IPS DF 6.9 (cell line): ENCODE results near the gene IRS2.

ENCODE experiments used
- DNase-seq: peaks from one replicate; pipeline ENCODE4 v3.0.0-alpha.2; 2013; ENCODE audit warnings: low read depth, low spot score
- H3K27ac ChIP-seq: one replicate; pipeline ENCODE4 v1.5.1; 2013; ENCODE audit warnings: low read length, control low read depth
- H3K27me3 ChIP-seq: 2 replicates; pipeline ENCODE4 v1.6.1; 2013; ENCODE audit warnings: mild to moderate bottlenecking, low read length; ENCODE audit not compliant: control insufficient read depth, insufficient read depth
- H3K36me3 ChIP-seq: 2 replicates; pipeline ENCODE4 v1.6.1; 2013; ENCODE audit warnings: low read length; ENCODE audit not compliant: control insufficient read depth, insufficient read depth
- H3K4me1 ChIP-seq: 2 replicates; pipeline ENCODE4 v1.6.1; 2013; ENCODE audit warnings: low read length; ENCODE audit not compliant: control insufficient read depth, insufficient read depth
- H3K4me3 ChIP-seq: 2 replicates; pipeline ENCODE4 v1.5.1; 2013; ENCODE audit warnings: mild to moderate bottlenecking, low read length
- H3K9me3 ChIP-seq: 2 replicates; pipeline ENCODE4 v1.6.1; 2013; ENCODE audit warnings: low read length, inconsistent platforms; ENCODE audit not compliant: control insufficient read depth, insufficient read depth
- WGBS: extraction: QIAGEN DNeasy Blood & Tissue Kit; methylation state at CpG from one replicate; pipeline ENCODE4 v1.1.7; 2013; ENCODE audit warnings: mixed read lengths, missing lambda C conversion rate; ENCODE audit not compliant: insufficient read length, insufficient coverage; 5-methylcytosine and 5-hydroxymethylcytosine counted together

IRS2 gene

DNA sequence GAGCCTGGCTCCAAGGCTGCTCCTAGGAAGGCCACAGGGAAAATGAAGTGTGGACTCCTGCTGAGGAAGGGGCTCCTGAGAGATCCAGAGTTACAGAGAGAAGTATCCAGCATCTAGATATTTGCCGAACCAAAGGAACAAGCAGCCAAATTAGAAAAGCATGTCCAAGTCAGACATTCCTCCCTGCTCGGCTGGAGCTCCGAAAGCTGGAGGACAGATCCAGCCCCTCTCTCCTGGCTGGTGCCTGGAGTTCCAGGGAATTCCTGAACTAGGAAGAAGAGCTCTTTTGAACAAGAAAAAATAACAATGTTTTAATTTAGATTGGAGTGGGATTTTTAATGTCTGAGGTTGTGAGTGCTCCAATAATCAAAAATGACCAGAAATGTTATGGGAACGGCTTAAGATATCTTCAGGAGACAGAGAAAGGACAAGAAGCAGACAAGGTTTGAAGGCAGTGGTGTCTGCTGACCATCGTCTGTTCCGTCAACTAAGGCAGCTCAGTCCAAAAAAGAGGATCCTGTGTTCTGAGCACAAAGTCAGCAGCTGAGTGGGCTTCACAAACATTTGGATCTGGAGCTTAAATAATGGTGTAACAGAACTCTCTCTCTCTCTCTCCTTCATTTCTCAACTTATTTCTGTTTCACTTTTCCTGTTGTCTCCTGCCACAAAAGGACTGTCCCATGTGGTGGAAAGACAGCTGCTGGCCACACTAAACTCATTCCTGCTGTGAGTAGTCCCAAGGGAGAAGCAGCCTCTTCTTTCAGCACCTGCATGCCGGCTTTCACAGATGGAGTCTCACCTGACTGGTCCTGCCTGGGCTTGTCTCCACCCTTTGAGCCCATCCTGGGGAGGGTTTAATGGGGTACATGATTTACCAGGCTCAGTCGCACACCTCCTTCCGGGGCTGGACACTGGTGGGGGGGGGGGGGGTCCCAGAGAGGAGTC lies 31.5 kb upstream of the IRS2 start:
- WGBS: no CpG with 5 or more reads among the region's 9 CpGs
- H3K4me1 ChIP-seq: peaks cover 3% of the 10 kb centered on the region; the same call in 1 of the 2 replicates
- no peaks in the 10 kb centered on the region for H3K36me3 ChIP-seq
- H3K4me3 ChIP-seq: no peak overlapping the region
- H3K27ac ChIP-seq: no peak overlapping the region
- no peaks in the 10 kb centered on the region for H3K9me3 ChIP-seq
- H3K27me3 ChIP-seq: no peaks in the 10 kb centered on the region
- no peak for DNase-seq

DNA sequence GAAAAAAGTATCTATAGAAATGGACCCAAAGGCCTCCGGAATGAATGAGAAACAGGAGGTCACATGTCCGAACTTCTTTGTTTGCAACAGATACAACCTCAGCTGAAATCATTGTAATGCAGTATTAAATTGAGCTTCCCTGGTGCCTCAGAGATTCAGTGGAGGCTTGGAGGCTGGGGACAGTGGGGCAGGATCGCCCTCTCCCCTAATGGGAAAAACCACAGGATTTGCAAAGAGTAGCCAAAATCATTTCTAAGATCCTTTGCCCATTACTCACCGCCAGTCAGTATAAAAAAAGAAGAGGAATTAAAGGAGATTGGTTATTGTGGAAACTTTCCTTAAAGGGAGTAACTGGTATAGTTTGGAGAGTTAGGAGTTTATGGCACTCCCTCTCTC lies 30.4 kb upstream of the IRS2 start:
- no peak overlapping the region for H3K4me3 ChIP-seq
- no peak overlapping the region for H3K27ac ChIP-seq
- H3K4me1 ChIP-seq: peaks cover 3% of the 10 kb centered on the region; the same call in 1 of the 2 replicates
- H3K9me3 ChIP-seq: no peaks in the 10 kb centered on the region
- no CpG with 5 or more reads among the region's 4 CpGs for WGBS
- no peaks in the 10 kb centered on the region for H3K27me3 ChIP-seq
- no peaks in the 10 kb centered on the region for H3K36me3 ChIP-seq
- no peak for DNase-seq

DNA sequence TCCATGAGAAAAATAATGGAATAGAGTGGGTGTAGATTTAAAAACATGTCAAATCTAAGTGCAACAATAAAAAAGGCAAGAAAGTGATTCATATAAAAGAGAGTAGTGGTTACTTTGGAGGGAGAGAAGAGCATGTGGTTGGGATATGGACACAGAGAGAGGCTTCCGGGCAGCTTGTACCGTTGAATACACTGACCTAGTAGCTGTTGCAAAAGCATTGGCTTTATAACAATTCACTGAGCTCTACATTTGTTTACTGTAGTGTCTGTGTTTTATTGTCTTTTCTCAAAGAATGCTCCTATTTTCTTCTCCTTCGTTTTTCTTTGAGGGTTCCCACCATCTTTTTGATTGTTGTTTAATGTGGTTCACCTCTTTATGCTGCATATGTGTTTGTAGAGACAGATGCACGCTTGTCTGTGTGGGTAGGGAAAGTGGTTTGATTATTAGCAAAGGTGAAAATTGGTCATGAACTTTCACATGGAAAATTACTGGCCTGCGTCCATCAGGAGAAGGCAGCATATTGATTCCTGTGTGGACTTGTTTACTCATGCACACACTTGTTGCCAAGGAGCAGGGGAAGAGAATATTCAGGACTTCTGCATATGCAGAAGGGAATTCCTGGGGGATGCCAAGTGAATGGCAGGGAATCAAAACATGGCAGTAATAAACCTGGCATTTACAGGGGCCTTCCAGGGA lies 29.9 kb upstream of the IRS2 start:
- no CpG with 5 or more reads among the region's 5 CpGs for WGBS
- Histone ChIP-seq H3K9me3 (no peaks in the 10 kb centered on the region), H3K4me3 (no peak overlapping the region), H3K36me3 (no peaks in the 10 kb centered on the region), H3K27ac (no peak overlapping the region), H3K27me3 (no peaks in the 10 kb centered on the region), H3K4me1 (peaks cover 3% of the 10 kb centered on the region; the same call in 1 of the 2 replicates)
- no peak for DNase-seq

DNA sequence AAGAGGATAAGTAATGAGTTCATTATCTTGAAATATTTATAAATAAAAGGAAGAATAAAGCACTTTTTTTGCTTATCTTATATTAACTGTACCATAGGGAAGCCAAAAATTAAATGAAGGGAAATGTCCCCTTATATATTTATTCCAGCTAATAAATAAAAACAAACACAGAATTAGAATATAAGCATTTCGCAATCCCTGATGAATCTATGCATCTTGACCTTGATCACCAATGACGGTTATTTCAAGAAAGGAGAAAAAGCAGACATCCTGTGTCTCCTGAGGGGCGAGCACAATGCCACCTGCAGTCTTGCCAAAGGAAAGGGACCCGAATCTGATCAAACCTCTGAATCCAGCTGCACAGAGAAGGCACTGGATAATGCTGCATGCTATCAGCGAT lies 29.3 kb upstream of the IRS2 start:
- no peaks in the 10 kb centered on the region for H3K27me3 ChIP-seq
- no peak overlapping the region for H3K27ac ChIP-seq
- WGBS: no CpG with 5 or more reads among the region's 5 CpGs
- no peak overlapping the region for H3K4me3 ChIP-seq
- no peak for DNase-seq
- H3K4me1 ChIP-seq: peaks cover 3% of the 10 kb centered on the region; the same call in 1 of the 2 replicates
- H3K9me3 ChIP-seq: no peaks in the 10 kb centered on the region
- H3K36me3 ChIP-seq: no peaks in the 10 kb centered on the region

DNA sequence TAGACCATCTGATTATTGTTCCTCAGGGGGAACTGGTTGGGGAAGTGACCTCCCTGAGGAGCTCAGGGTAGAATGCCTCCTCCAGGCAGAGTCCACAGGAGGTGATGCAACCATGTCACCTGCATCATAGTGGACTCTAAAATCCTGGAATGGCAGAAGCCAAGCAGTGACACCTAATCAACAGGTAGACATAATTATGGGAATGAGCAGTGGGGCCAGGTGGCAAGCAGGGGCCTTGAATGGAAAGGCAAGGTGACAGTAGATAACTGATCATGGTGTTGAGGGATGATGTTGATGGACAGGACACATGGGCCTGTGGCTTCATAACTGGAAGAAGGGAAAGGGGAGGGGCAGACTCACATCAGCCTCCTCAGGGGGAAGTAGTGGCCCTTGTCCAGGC lies 27.3 kb upstream of the IRS2 start:
- H3K4me3 ChIP-seq: no peak overlapping the region
- peaks cover 3% of the 10 kb centered on the region; the same call in 1 of the 2 replicates for H3K4me1 ChIP-seq
- H3K9me3 ChIP-seq: no peaks in the 10 kb centered on the region
- H3K36me3 ChIP-seq: no peaks in the 10 kb centered on the region
- no peak overlapping the region for H3K27ac ChIP-seq
- no peaks in the 10 kb centered on the region for H3K27me3 ChIP-seq
- no peak for DNase-seq

DNA sequence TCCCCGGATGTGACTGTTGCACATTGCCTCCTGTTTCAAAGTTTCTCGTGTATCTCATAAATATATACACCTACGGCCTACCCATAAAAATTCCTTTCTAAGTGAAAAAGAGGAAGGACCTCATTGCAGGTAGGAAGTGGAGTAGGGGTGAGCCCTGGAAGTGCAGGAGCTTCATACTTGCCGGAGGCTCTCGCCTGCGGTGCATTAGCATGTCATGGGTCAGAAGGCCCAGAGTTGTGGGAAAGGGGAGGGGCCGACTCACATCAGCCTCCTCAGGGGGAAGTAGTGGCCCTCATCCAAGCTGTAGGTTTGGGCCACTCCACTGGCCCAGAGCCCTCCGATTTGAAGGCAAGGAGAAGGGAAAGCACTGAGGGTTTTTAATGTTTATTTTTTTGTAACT lies 26.0 kb upstream of the IRS2 start:
- H3K9me3 ChIP-seq: no peaks in the 10 kb centered on the region
- H3K36me3 ChIP-seq: no peaks in the 10 kb centered on the region
- no peak for DNase-seq
- H3K4me1 ChIP-seq: peaks cover 3% of the 10 kb centered on the region; the same call in 1 of the 2 replicates
- no peak overlapping the region for H3K4me3 ChIP-seq
- H3K27me3 ChIP-seq: no peaks in the 10 kb centered on the region
- no peak overlapping the region for H3K27ac ChIP-seq
- no CpG with 5 or more reads among the region's 8 CpGs for WGBS

DNA sequence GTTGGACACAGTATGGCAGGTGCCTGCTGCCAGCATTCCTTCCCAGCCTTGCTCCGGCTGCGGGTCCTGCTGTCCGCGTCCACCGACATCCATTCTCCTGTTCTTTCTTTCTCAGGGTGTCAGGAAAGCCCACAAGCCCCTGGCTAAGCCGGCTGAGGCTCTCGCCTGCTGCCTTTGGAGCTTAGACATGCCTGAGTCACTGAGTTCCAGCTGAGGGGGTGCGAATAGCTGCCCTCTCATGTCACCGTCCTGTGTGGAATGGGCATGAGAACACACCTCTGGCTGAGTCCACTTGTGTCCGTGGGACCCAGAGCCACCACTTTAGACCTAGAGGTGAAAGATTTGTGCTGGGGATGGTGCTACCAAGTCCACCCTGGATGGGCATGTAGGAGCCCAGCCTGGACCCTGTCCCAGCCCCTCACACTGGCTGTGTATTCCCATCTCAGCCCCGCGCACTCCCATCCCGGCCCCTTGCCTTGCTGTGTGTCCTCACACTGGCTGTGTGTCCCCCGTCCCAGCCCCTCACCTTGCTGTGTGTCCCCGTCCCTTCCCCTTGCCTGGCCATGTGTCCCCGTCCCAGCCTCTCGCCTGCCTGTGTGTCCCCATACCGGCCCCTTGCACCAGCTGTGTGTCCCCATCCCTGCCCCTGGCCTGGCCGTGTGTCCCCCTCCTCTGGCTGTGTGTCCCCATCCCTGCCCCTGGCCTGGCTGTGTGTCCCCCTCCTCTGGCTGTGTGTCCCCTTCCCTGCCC lies 24.6 kb upstream of the IRS2 start:
- no CpG with 5 or more reads among the region's 19 CpGs for WGBS
- Histone ChIP-seq H3K9me3 (no peaks in the 10 kb centered on the region), H3K36me3 (no peaks in the 10 kb centered on the region), H3K4me3 (no peak overlapping the region), H3K4me1 (no peaks in the 10 kb centered on the region), H3K27me3 (no peaks in the 10 kb centered on the region), H3K27ac (no peak overlapping the region)
- DNase-seq: no peak

DNA sequence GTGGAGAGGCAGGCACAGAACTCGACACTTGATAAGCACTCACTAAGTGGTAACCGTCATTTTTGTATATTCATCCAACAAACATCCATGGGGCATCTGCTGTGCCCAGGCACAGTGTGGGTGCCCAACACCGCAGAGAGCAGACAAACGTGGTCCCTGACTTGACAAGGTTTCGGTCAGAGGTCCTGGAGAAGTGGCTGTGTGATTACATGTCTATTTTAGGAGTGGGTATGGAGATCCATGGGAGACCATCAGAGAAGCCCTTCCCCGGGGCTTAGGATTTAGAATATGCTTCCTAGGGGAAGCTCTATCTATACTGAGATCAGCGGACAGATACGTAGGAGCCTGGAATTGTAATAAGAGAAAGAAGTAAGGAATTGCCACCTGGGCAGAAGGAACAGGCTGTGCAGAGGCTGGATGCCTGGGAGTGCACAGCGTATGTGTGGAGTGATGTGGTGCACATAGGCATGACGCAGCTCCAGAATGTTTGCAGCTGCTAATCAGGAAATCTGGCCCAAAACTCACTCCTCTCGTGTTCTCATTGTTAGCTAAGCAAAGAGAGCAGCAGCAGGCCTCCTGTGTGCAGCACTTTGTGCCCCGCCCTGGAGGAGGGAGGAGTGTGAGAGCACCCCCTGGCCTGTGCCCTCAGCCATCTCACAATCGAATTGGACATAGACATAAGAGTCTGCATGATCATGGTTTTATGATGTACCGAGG lies 23.0 kb upstream of the IRS2 start:
- no peak for DNase-seq
- H3K27ac ChIP-seq: no peak overlapping the region
- no peaks in the 10 kb centered on the region for H3K4me1 ChIP-seq
- no peaks in the 10 kb centered on the region for H3K27me3 ChIP-seq
- H3K36me3 ChIP-seq: no peaks in the 10 kb centered on the region
- no peak overlapping the region for H3K4me3 ChIP-seq
- WGBS: no CpG with 5 or more reads among the region's 14 CpGs
- no peaks in the 10 kb centered on the region for H3K9me3 ChIP-seq

DNA sequence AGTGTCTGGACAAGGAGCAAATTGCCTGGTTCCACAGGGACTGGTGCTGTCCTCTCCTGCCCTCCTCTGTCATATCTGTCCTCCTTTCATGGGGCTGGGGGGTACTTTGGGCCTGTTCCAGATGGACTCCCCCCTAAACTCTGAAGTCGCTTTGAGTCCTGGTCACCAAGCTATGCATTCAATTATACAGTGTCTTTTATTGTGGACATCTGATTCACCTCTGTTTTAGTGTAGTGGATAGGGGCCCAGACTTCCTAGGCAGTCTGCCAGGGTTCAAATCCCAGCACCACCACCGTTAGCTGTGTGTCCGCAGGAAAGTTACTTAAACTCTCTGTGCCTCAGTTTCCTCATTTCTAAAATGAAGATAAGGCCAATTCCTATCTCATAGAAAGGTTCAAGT lies 21.0 kb upstream of the IRS2 start:
- no peak overlapping the region for H3K4me3 ChIP-seq
- H3K9me3 ChIP-seq: no peaks in the 10 kb centered on the region
- WGBS: no CpG with 5 or more reads among the region's 3 CpGs
- H3K36me3 ChIP-seq: no peaks in the 10 kb centered on the region
- H3K4me1 ChIP-seq: no peaks in the 10 kb centered on the region
- no peak overlapping the region for H3K27ac ChIP-seq
- no peak for DNase-seq
- no peaks in the 10 kb centered on the region for H3K27me3 ChIP-seq

DNA sequence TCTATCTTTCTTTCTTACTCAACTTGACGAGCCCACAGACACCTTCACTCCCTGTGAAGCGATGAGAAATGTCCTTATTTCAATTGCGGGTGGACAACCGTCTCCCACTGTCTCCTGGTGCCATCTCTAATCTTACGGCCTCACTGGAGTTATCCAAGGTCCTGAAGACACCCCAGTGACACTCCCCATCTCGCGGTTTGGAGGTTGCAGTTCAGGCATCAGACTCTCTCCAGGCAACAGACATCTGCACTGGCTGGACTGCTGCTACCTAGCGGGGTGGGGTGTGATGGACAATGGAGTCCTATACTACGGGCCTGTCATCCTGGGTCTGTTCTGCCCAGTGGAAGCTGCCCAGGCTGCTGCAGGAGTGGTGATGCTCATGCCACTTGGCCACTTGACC lies 18.3 kb upstream of the IRS2 start:
- H3K36me3 ChIP-seq: no peaks in the 10 kb centered on the region
- no CpG with 5 or more reads among the region's 9 CpGs for WGBS
- no peak overlapping the region for H3K27ac ChIP-seq
- no peaks in the 10 kb centered on the region for H3K27me3 ChIP-seq
- H3K9me3 ChIP-seq: no peaks in the 10 kb centered on the region
- DNase-seq: no peak
- no peaks in the 10 kb centered on the region for H3K4me1 ChIP-seq
- H3K4me3 ChIP-seq: no peak overlapping the region
